ENCODE measurements around the gene PITPNB. TPM values are rescaled to one million over a fixed set of nuclear protein-coding genes. Genes with fewer than 3 reads are reported as not detected.

Gene PITPNB
- total and polyA plus RNA-seq, 3 donors from 2014 or later: 39.9 to 49.4 (median 41.9) TPM

DNA sequence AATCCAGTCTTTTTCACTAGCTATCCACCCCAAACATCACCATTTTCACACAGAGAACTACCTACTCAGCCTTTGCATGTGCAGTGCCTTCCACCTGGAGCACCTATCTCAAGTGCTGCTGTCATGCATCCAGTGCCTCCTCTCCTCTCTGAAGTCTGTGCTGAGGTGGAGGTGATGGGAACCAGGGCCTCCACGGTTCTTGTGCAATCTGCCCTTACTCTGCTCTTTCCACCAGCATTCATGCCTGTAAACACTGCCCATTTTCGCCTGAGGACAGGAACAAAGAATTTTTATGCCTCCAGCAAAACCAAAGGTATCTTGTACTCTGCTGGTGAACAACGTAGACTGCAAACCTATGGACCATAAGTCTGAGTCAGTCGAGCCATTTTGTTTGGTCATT is 27.0 kb downstream of the PITPNB start:
- Histone ChIP-seq H3K27me3 (no peaks in the 10 kb centered on the region), H3K9me3 (no peaks in the 10 kb centered on the region), H3K36me3 (ENCODE audit: low read depth, missing control alignments) (no peaks in the 10 kb centered on the region), H3K4me3 (no peak overlapping the region), H3K27ac (no peak overlapping the region), H3K4me1 (no peaks in the 10 kb centered on the region)
- intact Hi-C loops (cut with DNase I; ENCODE audit: low total_unique reads): no loop called here
- no peak for DNase-seq
- 94 to 96% methylated on average over 4 of the region's 4 CpGs for WGBS, 2 donors
- TF ChIP-seq, protein P1, sequence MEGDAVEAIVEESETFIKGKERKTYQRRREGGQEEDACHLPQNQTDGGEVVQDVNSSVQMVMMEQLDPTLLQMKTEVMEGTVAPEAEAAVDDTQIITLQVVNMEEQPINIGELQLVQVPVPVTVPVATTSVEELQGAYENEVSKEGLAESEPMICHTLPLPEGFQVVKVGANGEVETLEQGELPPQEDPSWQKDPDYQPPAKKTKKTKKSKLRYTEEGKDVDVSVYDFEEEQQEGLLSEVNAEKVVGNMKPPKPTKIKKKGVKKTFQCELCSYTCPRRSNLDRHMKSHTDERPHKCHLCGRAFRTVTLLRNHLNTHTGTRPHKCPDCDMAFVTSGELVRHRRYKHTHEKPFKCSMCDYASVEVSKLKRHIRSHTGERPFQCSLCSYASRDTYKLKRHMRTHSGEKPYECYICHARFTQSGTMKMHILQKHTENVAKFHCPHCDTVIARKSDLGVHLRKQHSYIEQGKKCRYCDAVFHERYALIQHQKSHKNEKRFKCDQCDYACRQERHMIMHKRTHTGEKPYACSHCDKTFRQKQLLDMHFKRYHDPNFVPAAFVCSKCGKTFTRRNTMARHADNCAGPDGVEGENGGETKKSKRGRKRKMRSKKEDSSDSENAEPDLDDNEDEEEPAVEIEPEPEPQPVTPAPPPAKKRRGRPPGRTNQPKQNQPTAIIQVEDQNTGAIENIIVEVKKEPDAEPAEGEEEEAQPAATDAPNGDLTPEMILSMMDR (IDR thresholded peaks at IDR 0.05): no peak
- no peak for TF ChIP-seq POLR2A (IDR thresholded peaks at IDR 0.05)

DNA sequence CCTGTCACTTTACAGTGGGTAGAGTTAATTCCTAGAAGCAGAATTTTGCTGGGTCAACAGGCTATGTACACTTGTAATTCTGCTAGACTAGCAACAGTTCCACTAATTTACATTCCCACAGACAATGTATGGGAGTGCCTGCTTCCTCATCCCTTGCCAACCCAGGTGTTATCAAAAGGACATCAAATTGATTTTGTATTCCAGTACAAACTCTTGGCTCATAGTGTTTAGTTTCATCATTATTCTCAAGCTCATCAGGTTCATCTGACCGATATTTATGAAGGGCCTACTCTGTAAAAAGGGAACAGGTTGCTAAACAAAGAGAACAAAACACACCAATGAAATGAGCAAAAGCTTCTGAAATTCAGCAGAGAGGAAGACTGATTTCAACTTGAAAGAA is 30.7 kb downstream of the PITPNB start:
- no peaks in the 10 kb centered on the region for H3K4me1 ChIP-seq
- no peak overlapping the region for H3K27ac ChIP-seq
- 91 to 95% methylated on average over 1 of the region's 1 CpG for WGBS, 2 donors
- no peaks in the 10 kb centered on the region for H3K36me3 ChIP-seq (ENCODE audit: low read depth, missing control alignments)
- no peak for DNase-seq
- no peak for TF ChIP-seq POLR2A (IDR thresholded peaks at IDR 0.05)
- TF ChIP-seq, protein P1 (IDR thresholded peaks at IDR 0.05): no peak
- intact Hi-C loops (cut with DNase I; ENCODE audit: low total_unique reads): no loop called here
- H3K9me3 ChIP-seq: no peaks in the 10 kb centered on the region
- no peaks in the 10 kb centered on the region for H3K27me3 ChIP-seq
- H3K4me3 ChIP-seq: no peak overlapping the region

DNA sequence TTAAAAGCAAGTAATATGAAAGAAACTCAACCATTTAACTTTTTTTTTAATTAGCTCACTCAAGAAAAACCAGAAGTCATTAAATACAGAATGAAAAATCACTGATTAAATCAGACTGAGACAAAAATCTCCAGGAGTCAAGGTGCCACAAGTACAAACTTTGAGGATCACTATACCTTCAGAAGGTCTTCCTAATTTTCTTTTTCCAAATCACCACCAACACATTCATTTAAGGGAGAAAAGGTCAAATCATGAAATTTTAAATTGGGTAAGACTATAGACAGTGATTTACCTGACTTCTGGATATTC is 32.3 kb downstream of the PITPNB start:
- TF ChIP-seq POLR2A (IDR thresholded peaks at IDR 0.05): no peak
- TF ChIP-seq, protein P1 (IDR thresholded peaks at IDR 0.05): no peak
- intact Hi-C loops (cut with DNase I; ENCODE audit: low total_unique reads): no loop called here
- no peak overlapping the region for H3K27ac ChIP-seq
- no peak for DNase-seq
- H3K9me3 ChIP-seq: no peaks in the 10 kb centered on the region
- H3K4me3 ChIP-seq: no peak overlapping the region
- no peaks in the 10 kb centered on the region for H3K27me3 ChIP-seq
- no peaks in the 10 kb centered on the region for H3K36me3 ChIP-seq (ENCODE audit: low read depth, missing control alignments)
- H3K4me1 ChIP-seq: peaks cover 8% of the 10 kb centered on the region

DNA sequence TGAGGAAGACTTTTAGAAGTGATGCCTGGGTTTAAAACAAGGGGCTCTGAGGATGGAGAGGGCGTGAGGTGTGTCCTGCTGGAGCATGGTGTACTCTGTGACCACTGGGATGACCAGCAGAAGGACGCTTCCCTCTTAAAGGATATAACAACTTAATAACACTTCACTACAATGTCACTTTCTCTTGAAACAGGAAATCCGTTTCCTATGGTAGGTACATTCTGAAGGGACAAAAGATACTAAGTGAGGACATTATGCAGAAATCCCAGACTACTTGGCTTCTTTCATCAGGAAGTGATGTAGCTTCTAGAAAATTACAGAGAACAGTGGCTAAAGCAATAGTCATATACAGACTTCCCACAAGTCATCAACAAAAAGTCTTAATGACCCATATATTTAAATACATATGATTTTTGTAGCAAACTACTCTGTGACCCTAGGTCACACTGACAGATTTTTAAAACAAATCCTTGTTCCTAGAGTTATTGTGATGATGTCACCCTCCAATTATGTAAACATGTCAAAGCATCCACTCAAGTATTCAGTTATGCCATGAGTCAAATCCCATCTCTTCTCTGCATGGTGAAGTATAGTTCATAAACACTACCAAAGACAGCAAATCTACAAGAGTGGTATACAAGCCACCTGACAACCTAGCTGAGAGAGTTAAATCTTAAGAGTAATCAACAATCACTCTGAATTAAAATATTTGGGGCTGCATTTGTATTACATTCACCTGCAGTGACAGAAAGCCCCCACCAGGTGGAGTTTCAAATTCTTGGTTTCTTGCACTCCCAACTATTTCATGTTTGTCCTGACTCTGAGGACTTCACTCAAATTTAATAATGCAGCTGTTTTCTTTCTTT is 32.8 kb downstream of the PITPNB start:
- H3K4me1 ChIP-seq: peaks cover 14% of the 10 kb centered on the region
- no peaks in the 10 kb centered on the region for H3K27me3 ChIP-seq
- no peaks in the 10 kb centered on the region for H3K9me3 ChIP-seq
- no peaks in the 10 kb centered on the region for H3K36me3 ChIP-seq (ENCODE audit: low read depth, missing control alignments)
- intact Hi-C loops (cut with DNase I; ENCODE audit: low total_unique reads): no loop called here
- no peak overlapping the region for H3K27ac ChIP-seq
- H3K4me3 ChIP-seq: no peak overlapping the region
- TF ChIP-seq, protein P1 (IDR thresholded peaks at IDR 0.05): peak; percentile 87 to 94 (median 94)
- no peak for TF ChIP-seq POLR2A (IDR thresholded peaks at IDR 0.05)
- WGBS, 2 donors: 80 to 89% methylated on average over 3 of the region's 3 CpGs
- DNase-seq: peak; percentile 60

Data from testis (tissue), 3 donors.